Gastrocnemius medialis (tissue), 4 donors: ENCODE data around the gene DMAP1.

Experiments used
- CTCF ChIP-seq, 5 experiments: fragments of 450-650 bp in 3 of 5; fragments of 200-600 bp in 2 of 5; sonication (generic) in 2 of 5; IDR thresholded peaks in 4 of 5; conservative IDR thresholded peaks in 1 of 5; 1 replicate in 4 of 5; 2 replicates in 1 of 5; pipeline ENCODE4 v1.5.1; 2016 to 2019; ENCODE audit warnings: antibody characterized with exemption in 5 of 5, mild to moderate bottlenecking in 3 of 5, moderate library complexity in 3 of 5
- POLR2A ChIP-seq, 2 donors: fragments of 450-650 bp; IDR thresholded peaks; one replicate each; pipeline ENCODE4 v1.6.1; 2017; ENCODE audit warnings: antibody characterized with exemption in 2 of 2, mild to moderate bottlenecking in 2 of 2, moderate library complexity in 2 of 2

- TF ChIP-seq CTCF (IDR thresholded peaks at IDR 0.05 in 4 of 5, conservative IDR thresholded peaks at IDR 0.05 in 1 of 5) = no peak
- no peak for TF ChIP-seq POLR2A (IDR thresholded peaks at IDR 0.05)
Measured at GRCh38 chr1:44230796-44231195, 17.5 kb downstream of the DMAP1 start.
